OCI-LY3 (cell line): Measurements from ENCODE around the gene HABP2.

Experiments
- H2AFZ ChIP-seq: fragments of 200-600, 300-600 bp; shearing (Covaris generic); 2 replicates; pipeline ENCODE4 v1.6.0; 2014; ENCODE audit warnings: antibody characterized with exemption, low read depth, low read length
- H3K27ac ChIP-seq: fragments of 200-600, 300-600 bp; sonication (generic); 2 replicates; pipeline ENCODE4 v1.5.1; 2014; ENCODE audit warnings: mild to moderate bottlenecking, low read length, moderate library complexity, mixed read lengths
- H3K27me3 ChIP-seq: fragments of 200-600, 300-600 bp; sonication (generic); 2 replicates; pipeline ENCODE4 v1.6.1; 2014; ENCODE audit warnings: low read depth, low read length, mixed read lengths
- H3K36me3 ChIP-seq: fragments of 200-600, 300-600 bp; sonication (generic); replicated peaks from 2 replicates; pipeline ENCODE3; 2014; ENCODE audit warnings: low read depth, low read length, mixed read lengths
- H3K4me1 ChIP-seq: fragments of 300-600, 200-600 bp; sonication (generic); 2 replicates; pipeline ENCODE4 v1.6.1; 2014; ENCODE audit warnings: low read length, mixed read lengths
- H3K4me2 ChIP-seq: fragments of 200-600, 300-600 bp; sonication (generic); 2 replicates; pipeline ENCODE4 v1.6.1; 2014; ENCODE audit warnings: low read length, mixed read lengths
- H3K4me3 ChIP-seq: fragments of 300-600, 200-600 bp; sonication (generic); 2 replicates; pipeline ENCODE4 v1.5.1; 2014; ENCODE audit warnings: antibody characterized with exemption, mild to moderate bottlenecking, low read length, moderate library complexity
- H3K79me2 ChIP-seq: fragments of 300-600, 200-600 bp; shearing (Covaris generic); 2 replicates; pipeline ENCODE4 v1.6.1; 2014; ENCODE audit warnings: mild to moderate bottlenecking, low read length, mixed read lengths
- H3K9ac ChIP-seq: fragments of 300-600, 200-600 bp; shearing (Covaris generic); 2 replicates; pipeline ENCODE4 v1.6.0; 2014; ENCODE audit warnings: mild to moderate bottlenecking, low read length, moderate library complexity
- H3K9me3 ChIP-seq: fragments of 200-600, 300-600 bp; shearing (Covaris generic); 2 replicates; pipeline ENCODE4 v1.6.1; 2014; ENCODE audit warnings: low read length, mixed read lengths; ENCODE audit not compliant: insufficient read depth
- H4K20me1 ChIP-seq: fragments of 200-600, 300-600 bp; sonication (generic); 2 replicates; pipeline ENCODE4 v1.6.1; 2016; ENCODE audit warnings: low read length, mixed read lengths; ENCODE audit not compliant: insufficient read depth
- CTCF ChIP-seq: fragments of 200-600, 300-600 bp; sonication (generic); IDR thresholded peaks from 2 replicates; pipeline ENCODE4 v1.5.1; 2014; ENCODE audit warnings: antibody characterized with exemption, low read length, low read depth
- EZH2phosphoT487 ChIP-seq: fragments of 200-600 bp; shearing (Covaris generic); IDR thresholded peaks from 2 replicates; pipeline ENCODE4 v1.6.1; 2018; ENCODE audit warnings: antibody characterized with exemption, mixed run types, low read depth

The HABP2 gene

GRCh38 chr10:113557424-113557862, 4.6 kb downstream of the HABP2 start:
- H3K4me3 ChIP-seq, result no peak overlapping the region
- H3K27ac ChIP-seq, result no peak overlapping the region

GRCh38 chr10:113557903-113558321, 5.1 kb downstream of the HABP2 start:
- no peaks in the 10 kb centered on the region for H4K20me1 ChIP-seq
- H3K27me3 ChIP-seq, result no peaks in the 10 kb centered on the region
- no peak overlapping the region for H3K4me3 ChIP-seq
- no peak overlapping the region for H3K4me2 ChIP-seq
- no peaks in the 10 kb centered on the region for H3K36me3 ChIP-seq
- TF ChIP-seq CTCF, result no peak
- no peak for TF ChIP-seq EZH2phosphoT487
- 0 out of 2 replicates have a peak, but pooled peaks cover under 1% of the 10 kb centered on the region for H3K4me1 ChIP-seq
- no peaks in the 10 kb centered on the region for H3K9me3 ChIP-seq
- H3K27ac ChIP-seq, result no peak overlapping the region
- H3K79me2 ChIP-seq, result no peaks in the 10 kb centered on the region
- H2AFZ ChIP-seq, result no peak overlapping the region
- no peak overlapping the region for H3K9ac ChIP-seq

More at GRCh38 chr10:113557424-113557862, 4.6 kb downstream of the HABP2 start:
- no peaks in the 10 kb centered on the region for H3K79me2 ChIP-seq
- no peaks in the 10 kb centered on the region for H3K27me3 ChIP-seq
- no peak overlapping the region for H3K9ac ChIP-seq
- no peaks in the 10 kb centered on the region for H4K20me1 ChIP-seq
- H3K4me2 ChIP-seq, result no peak overlapping the region
- no peaks in the 10 kb centered on the region for H3K36me3 ChIP-seq
- TF ChIP-seq EZH2phosphoT487 (no peak), CTCF (no peak)
- H3K9me3 ChIP-seq, result no peaks in the 10 kb centered on the region
- no peaks in the 10 kb centered on the region for H3K4me1 ChIP-seq
- no peak overlapping the region for H2AFZ ChIP-seq

GRCh38 chr10:113560071-113560470, 7.2 kb downstream of the HABP2 start:
- H4K20me1 ChIP-seq, result no peaks in the 10 kb centered on the region
- H3K4me2 ChIP-seq, result no peak overlapping the region
- no peak overlapping the region for H3K27ac ChIP-seq
- no peaks in the 10 kb centered on the region for H3K9me3 ChIP-seq
- H3K36me3 ChIP-seq, result no peaks in the 10 kb centered on the region
- no peak overlapping the region for H3K4me3 ChIP-seq
- 0 out of 2 replicates have a peak, but pooled peaks cover 3% of the 10 kb centered on the region for H3K4me1 ChIP-seq
- H3K9ac ChIP-seq, result no peak overlapping the region
- TF ChIP-seq CTCF (no peak), EZH2phosphoT487 (no peak)
- no peaks in the 10 kb centered on the region for H3K27me3 ChIP-seq
- no peak overlapping the region for H2AFZ ChIP-seq
- no peaks in the 10 kb centered on the region for H3K79me2 ChIP-seq

- H3K79me2 ChIP-seq, result no peaks in the 10 kb centered on the region
- TF ChIP-seq EZH2phosphoT487, result no peak
- no peak for TF ChIP-seq CTCF
- no peak overlapping the region for H3K4me3 ChIP-seq
- no peak overlapping the region for H3K9ac ChIP-seq
- H3K27ac ChIP-seq, result no peak overlapping the region
- H3K4me2 ChIP-seq, result no peak overlapping the region
- H3K36me3 ChIP-seq, result no peaks in the 10 kb centered on the region
- no peaks in the 10 kb centered on the region for H4K20me1 ChIP-seq
- no peak overlapping the region for H2AFZ ChIP-seq
- H3K4me1 ChIP-seq, result 0 out of 2 replicates have a peak, but pooled peaks cover 3% of the 10 kb centered on the region
- no peaks in the 10 kb centered on the region for H3K9me3 ChIP-seq
- H3K27me3 ChIP-seq, result no peaks in the 10 kb centered on the region
Observed at GRCh38 chr10:113561214-113561613, 8.4 kb downstream of the HABP2 start.
